HepG2 (cell line): ENCODE results near the gene PHF23. TPM values are rescaled to one million over a fixed set of nuclear protein-coding genes. Genes with fewer than 3 reads are reported as not detected.
A peak's percentile ranks its signal among the peaks of the same experiment; 100 is the strongest.

Experiments
- ASH2L ChIP-seq: fragments of 300-600, 200-600 bp; sonication (generic); IDR thresholded peaks from 2 replicates; pipeline ENCODE4 v1.7.0; 2017; ENCODE audit warnings: low read depth, mild to moderate bottlenecking, moderate library complexity, mixed read lengths, low read length; ENCODE audit not compliant: insufficient read length
- EZH2 ChIP-seq: conservative IDR thresholded peaks from 2 replicates; pipeline ENCODE4 v1.6.1; 2012; ENCODE audit warnings: mild to moderate bottlenecking, low read depth, low read length, moderate library complexity
- FOXA1 ChIP-seq, 2 experiments: fragments of 450-650 bp in 1 of 2; sonication (generic) in 1 of 2; formaldehyde crosslinking in 1 of 2; IDR thresholded peaks; 2 replicates each; pipeline versions ENCODE4 v1.4.0 to v1.6.1; 2016 to 2020; ENCODE audit warnings: missing genetic modification reagents in 1 of 2
- HNF1A ChIP-seq, 2 experiments: sonication (generic) in 1 of 2; formaldehyde crosslinking in 1 of 2; IDR thresholded peaks; 2 replicates each; pipeline versions ENCODE4 v1.4.0 to v1.6.1; 2016 to 2020; ENCODE audit warnings: borderline replicate concordance in 1 of 2, low read depth in 1 of 2, mild to moderate bottlenecking in 1 of 2, missing genetic modification reagents in 1 of 2
- KDM4B ChIP-seq: sonication (generic); formaldehyde crosslinking; IDR thresholded peaks from 2 replicates; pipeline ENCODE4 v1.4.0; 2020; ENCODE audit warnings: missing genetic modification reagents
- MLXIP ChIP-seq: sonication (generic); formaldehyde crosslinking; IDR thresholded peaks from 2 replicates; pipeline ENCODE4 v1.9.0; 2021; ENCODE audit warnings: missing genetic modification reagents, borderline replicate concordance
- SETDB1 ChIP-seq: sonication (generic); formaldehyde crosslinking; IDR thresholded peaks from 2 replicates; pipeline ENCODE4 v1.5.1; 2020; ENCODE audit warnings: missing genetic modification reagents, mild to moderate bottlenecking, borderline replicate concordance
- SNAI1 ChIP-seq: sonication (generic); formaldehyde crosslinking; IDR thresholded peaks from 2 replicates; pipeline ENCODE4 v1.5.0; 2020; ENCODE audit warnings: mild to moderate bottlenecking, missing genetic modification reagents, borderline replicate concordance
- SNAPC5 ChIP-seq: sonication (generic); formaldehyde crosslinking; IDR thresholded peaks from 2 replicates; pipeline ENCODE4 v1.8.1; 2023; ENCODE audit warnings: mild to moderate bottlenecking, missing genetic modification reagents, borderline replicate concordance
- SSRP1 ChIP-seq: IDR thresholded peaks from 2 replicates; pipeline ENCODE4 v1.6.1; 2016; ENCODE audit warnings: control low read depth
- SYNCRIP ChIP-seq: fragments of 200-400 bp; formaldehyde crosslinking; IDR thresholded peaks from 2 replicates; pipeline ENCODE4 v1.6.1; 2018; ENCODE audit warnings: mild to moderate bottlenecking, low read depth, low read length; ENCODE audit not compliant: insufficient read depth
- ZNF350 ChIP-seq: sonication (generic); formaldehyde crosslinking; IDR thresholded peaks from 2 replicates; pipeline ENCODE4 v1.4.0; 2020; ENCODE audit warnings: mild to moderate bottlenecking, low read depth, missing genetic modification reagents, borderline replicate concordance
- ZNF44 ChIP-seq: sonication (generic); formaldehyde crosslinking; IDR thresholded peaks from 2 replicates; pipeline ENCODE4 v1.5.1; 2020; ENCODE audit warnings: mild to moderate bottlenecking, missing genetic modification reagents
- ZNF562 ChIP-seq: sonication (generic); formaldehyde crosslinking; IDR thresholded peaks from 2 replicates; pipeline ENCODE4 v1.8.0; 2022; ENCODE audit warnings: missing genetic modification reagents, borderline replicate concordance
- ZNF652 ChIP-seq: IDR thresholded peaks from 2 replicates; pipeline ENCODE4 v1.6.1; 2016; ENCODE audit warnings: low read depth, borderline replicate concordance
- ZNF747 ChIP-seq: sonication (generic); formaldehyde crosslinking; IDR thresholded peaks from 2 replicates; pipeline ENCODE4 v1.8.1; 2023; ENCODE audit warnings: missing genetic modification reagents, mild to moderate bottlenecking, borderline replicate concordance
- ZNF841 ChIP-seq: sonication (generic); formaldehyde crosslinking; IDR thresholded peaks from 2 replicates; pipeline ENCODE4 v1.8.1; 2023; ENCODE audit warnings: missing genetic modification reagents, borderline replicate concordance
- polyA plus RNA-seq, 8 experiments: library from polyadenylated mRNA; depleted of rRNA in 3 of 8; stranded (reverse) in 7 of 8; unstranded in 1 of 8; fragments of >200 nt; fragmentation: Illumina TruSeq in 4 of 8; extraction: Trizol in 4 of 8; gene quantifications; 2 replicates each; pipeline versions ENCODE4 v1.2.1 to v1.2.3, GENCODE V29; 2011 to 2016; ENCODE audit warnings: low read depth in 4 of 8, missing spikeins in 1 of 8, mixed read lengths in 1 of 8; ENCODE audit not compliant: insufficient read depth in 1 of 8
- total RNA-seq, 5 experiments: library from RNA; depleted of rRNA; stranded (reverse); fragments of >200 nt; fragmentation: Illumina TruSeq; extraction: Trizol; gene quantifications; 2 replicates each; pipeline ENCODE4 v1.2.3, GENCODE V29; 2016; ENCODE audit warnings: low read depth in 1 of 5

Gene PHF23
- total and polyA plus RNA-seq, 2 of the 13 experiments (the other 11 are each of a cell fraction or from before 2014, with no cell fraction given): 27.6 to 33.2 TPM

- no peak for TF ChIP-seq ZNF747 (CRISPR knock-in tag)
- TF ChIP-seq SSRP1: 0 out of 2 replicates have a peak, but pooled peaks have one; percentile 60
- TF ChIP-seq SNAI1 (CRISPR knock-in tag): no peak
- 0 out of 2 replicates have a peak, but pooled peaks have one; percentile 49 for TF ChIP-seq SNAPC5 (CRISPR knock-in tag)
- no peak for TF ChIP-seq MLXIP (CRISPR knock-in tag)
- TF ChIP-seq ASH2L: no peak
- peak; percentile 96; the same call in 1 of the 2 replicates for TF ChIP-seq ZNF44 (CRISPR knock-in tag)
- no peak for TF ChIP-seq EZH2
- TF ChIP-seq ZNF562 (CRISPR knock-in tag): no peak
- TF ChIP-seq KDM4B: 0 out of 2 replicates have a peak, but pooled peaks have one; percentile 52
- TF ChIP-seq FOXA1 (IDR thresholded peaks at IDR 0.05): no peak
- no peak for TF ChIP-seq FOXA1 (CRISPR knock-in tag; IDR thresholded peaks at IDR 0.05)
- TF ChIP-seq SYNCRIP: no peak
- no peak for TF ChIP-seq HNF1A (IDR thresholded peaks at IDR 0.05; ENCODE audit: low read depth)
- TF ChIP-seq HNF1A (CRISPR knock-in tag; IDR thresholded peaks at IDR 0.05; ENCODE audit: borderline replicate concordance): 0 out of 2 replicates have a peak, but pooled peaks have one; percentile 31
- no peak for TF ChIP-seq ZNF652 (CRISPR knock-in tag)
- peak; percentile 73; the same call in 1 of the 2 replicates for TF ChIP-seq ZNF350 (CRISPR knock-in tag)
- no peak for TF ChIP-seq ZNF841 (CRISPR knock-in tag)
- TF ChIP-seq SETDB1 (CRISPR knock-in tag): no peak
These were observed 41.3 kb upstream of the PHF23 start (continued) for GRCh38 chr17:7280519-7281073.
